ENCODE data around the gene TTC28.
"Not testable (repeated sequence)": the region's sequence is repeated elsewhere in the genome, so short reads cannot be mapped to it uniquely, and the experiment has no call there.

The TTC28 gene

DNA sequence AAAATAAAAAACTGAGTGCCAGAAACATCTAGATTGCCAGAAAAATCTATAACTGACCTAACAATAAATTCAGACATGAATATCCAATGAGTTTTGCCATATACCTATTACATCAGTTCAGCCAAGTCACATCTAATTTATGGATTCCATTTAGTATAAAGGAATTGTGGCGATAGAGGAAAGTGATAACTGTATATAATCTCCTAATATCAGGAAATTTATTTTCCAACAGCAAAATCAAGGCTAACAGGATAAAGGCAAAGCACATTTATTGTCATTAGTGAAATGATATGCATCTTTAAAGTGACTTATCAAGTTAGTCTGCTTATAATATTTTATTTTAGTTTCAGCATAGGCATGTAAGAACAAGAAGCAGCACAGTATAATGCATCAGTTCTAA, 462.4 kb downstream of the TTC28 start:
- DNase-seq, result no peak

DNA sequence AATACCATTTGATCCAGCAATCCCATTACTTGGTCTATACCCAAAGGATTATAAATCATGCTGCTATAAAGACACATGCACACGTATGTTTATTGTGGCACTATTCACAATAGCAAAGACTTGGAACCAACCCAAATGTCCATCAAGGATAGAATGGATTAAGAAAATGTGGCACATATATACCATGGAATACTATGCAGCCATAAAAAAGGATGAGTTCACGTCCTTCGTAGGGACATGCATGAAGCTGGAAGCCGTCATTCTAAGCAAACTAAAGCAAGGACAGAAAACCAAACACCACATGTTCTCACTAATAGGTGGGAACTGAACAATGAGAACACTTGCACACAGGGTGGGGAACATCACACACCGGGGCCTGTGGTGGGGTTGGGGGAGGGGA, 464.9 kb downstream of the TTC28 start:
- DNase-seq, result not testable (repeated sequence)

- not testable (repeated sequence) for DNase-seq
Observed at GRCh38 chr22:28209457-28209856, 470.2 kb downstream of the TTC28 start.

DNA sequence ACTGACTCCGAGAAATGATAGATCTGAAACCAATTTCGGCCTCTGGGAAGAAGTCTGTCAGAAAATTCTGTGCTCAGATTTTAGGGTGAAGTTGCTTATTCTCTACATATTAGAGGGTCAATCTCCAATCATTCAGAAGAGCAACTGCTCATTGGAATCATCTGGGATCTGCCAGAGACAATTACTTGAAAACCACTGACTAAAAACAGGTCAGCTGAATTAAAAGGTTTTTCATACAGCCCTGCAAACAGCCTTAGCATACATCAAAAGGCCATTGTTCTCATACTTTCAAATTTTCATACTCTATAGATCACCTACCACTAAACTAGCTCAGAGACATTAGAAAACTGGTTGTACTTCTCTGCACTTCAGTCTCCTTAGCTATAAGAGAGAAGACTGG, 470.9 kb downstream of the TTC28 start:
- DNase-seq, result no peak

DNA sequence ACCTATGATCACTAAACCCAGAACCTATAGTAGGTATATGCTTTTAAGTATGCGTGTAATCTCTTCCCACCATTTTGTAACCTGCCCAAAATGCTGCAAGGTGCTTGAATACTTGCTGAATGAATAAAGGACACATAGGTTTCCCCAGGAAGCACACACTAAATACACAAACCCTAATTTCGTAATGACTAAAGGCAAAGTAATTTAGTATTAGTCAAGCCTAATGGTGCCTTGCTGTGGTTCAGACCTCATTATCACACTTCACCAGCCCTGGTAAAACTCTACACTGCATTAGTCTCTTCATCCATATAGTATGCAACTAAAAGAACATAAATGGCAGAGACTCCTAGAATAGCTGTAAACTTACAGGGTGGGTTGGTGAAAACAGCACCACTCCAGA, 471.6 kb downstream of the TTC28 start:
- DNase-seq, result no peak

GRCh38 chr22:28207281-28208030, 472.2 kb downstream of the TTC28 start:
- DNase-seq, result no peak

- DNase-seq, result no peak
Observed at GRCh38 chr22:28205926-28206325, 473.7 kb downstream of the TTC28 start.

- DNase-seq, result no peak
Observed at GRCh38 chr22:28204382-28204781, 475.3 kb downstream of the TTC28 start.

DNA sequence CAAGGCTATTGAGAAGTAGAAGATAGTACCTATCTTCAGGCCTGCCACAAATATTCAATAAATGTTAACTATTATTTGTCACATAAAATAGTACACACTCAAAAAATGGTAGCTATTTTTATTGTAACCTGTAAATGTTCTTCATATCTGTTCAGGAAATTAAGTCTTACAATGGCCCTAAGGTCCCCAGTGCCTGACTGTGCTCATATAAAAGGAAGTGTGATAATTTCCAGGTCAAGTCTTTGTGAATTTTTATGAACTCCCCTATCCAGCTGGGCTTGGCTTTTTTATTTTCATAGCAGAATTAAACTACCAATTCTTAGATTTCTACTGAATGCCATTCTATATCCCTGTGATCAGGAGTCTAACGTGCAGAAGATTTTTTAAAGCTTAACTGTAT, 476.4 kb downstream of the TTC28 start:
- DNase-seq, result no peak

GRCh38 chr22:28198692-28199091, 480.9 kb downstream of the TTC28 start:
- no peak for DNase-seq

- not testable (repeated sequence) for DNase-seq
Observed at GRCh38 chr22:28191571-28191970, 488.1 kb downstream of the TTC28 start.

DNA sequence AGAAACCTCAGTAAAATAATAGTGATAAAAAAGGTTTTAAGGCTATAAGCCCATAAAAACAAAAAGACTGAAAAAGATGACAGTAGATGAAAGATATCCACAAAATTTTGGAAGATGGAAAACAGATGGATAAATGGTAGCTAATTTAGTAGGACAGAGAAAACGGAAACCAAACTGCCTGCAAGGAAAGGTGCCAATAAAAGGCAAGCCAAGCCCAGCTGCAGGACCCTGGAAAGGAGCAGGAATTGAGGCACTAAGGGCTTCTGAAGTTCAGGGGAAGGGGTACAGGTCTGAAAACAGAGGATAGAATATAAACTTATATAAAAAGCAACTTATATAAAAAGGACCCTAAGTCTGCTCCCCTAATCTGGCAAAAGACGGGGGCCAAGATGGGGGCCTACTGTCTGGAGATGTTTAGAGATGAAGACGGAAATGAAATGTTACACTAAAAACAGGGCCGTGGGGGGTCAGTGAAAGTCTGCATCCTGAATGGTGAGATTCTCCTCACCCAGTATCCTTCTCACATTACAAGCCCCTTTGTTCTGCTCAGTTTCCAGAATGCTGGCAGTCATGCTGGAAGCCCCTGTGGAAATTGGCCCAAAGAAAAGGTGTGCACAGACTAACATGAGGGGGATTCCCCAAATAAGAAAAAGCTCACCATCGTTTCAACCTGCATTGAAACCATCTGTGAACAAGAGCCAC, 491.3 kb downstream of the TTC28 start:
- no peak for DNase-seq

- DNase-seq, result no peak
Observed at GRCh38 chr22:28187612-28188011, 492.0 kb downstream of the TTC28 start.

GRCh38 chr22:28186641-28187040, 493.0 kb downstream of the TTC28 start:
- DNase-seq, result no peak

GRCh38 chr22:28185130-28185529, 494.5 kb downstream of the TTC28 start:
- DNase-seq, result no peak

DNA sequence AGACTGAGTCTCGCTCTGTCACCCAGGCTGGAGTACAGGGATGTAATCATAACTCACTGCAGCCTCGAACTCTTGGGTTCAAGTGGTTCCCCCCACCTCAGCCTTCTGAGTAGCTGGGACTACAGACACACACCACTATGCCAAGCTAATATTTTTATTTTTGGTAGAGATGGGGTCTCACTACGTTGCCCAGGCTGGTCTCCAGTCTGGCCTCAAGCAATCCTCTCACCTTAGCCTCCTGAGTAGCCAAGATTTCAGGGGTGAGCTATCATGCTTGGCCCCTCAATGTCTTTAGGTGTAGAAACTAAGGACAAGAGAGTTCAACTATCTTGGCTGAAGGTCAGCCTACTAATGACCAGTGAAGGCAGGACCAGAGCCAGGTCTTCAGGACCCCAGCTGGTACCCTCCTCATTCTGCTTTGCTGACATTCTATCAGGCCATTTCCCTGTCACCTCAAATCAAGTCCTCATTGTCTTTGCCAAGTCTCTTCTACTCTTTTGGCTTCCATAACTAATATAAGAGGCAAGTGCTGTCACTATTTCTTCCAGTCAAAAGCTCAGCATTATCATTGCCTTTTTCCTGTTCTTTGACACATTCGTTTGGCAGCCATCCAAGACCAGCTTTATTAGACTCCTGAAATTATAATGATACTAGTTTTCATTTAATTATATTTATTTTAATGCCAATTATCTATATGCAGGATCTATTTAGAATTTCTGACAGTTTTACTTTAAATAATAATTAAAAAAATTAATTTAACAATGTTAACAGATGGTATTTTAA, 496.4 kb downstream of the TTC28 start:
- no peak for DNase-seq

- no peak for DNase-seq
Observed at GRCh38 chr22:28180804-28181731, 498.6 kb downstream of the TTC28 start.

DNA sequence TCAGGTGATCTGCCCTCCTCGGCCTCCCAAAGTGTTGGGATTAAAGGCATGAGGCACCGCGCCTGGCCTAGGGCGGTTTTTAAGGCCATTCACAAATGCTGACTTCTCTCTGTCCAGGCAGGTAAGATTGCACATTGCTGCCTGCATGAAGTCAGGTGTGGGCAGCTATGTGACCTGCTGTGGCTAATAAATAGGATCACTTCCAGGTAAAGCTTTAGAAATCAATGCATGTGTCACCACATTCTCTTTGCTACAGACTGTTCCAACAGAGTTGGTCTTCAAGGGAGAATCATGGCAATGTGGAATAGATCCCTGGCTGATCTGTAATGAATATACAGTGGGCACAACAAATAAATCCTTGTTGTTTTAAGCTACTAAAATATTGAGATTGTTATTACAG, 500.2 kb downstream of the TTC28 start:
- DNase-seq, result no peak

GRCh38 chr22:28175730-28176492, 503.7 kb downstream of the TTC28 start:
- no peak for DNase-seq

GRCh38 chr22:28174509-28174908, 505.1 kb downstream of the TTC28 start:
- DNase-seq, result no peak

DNA sequence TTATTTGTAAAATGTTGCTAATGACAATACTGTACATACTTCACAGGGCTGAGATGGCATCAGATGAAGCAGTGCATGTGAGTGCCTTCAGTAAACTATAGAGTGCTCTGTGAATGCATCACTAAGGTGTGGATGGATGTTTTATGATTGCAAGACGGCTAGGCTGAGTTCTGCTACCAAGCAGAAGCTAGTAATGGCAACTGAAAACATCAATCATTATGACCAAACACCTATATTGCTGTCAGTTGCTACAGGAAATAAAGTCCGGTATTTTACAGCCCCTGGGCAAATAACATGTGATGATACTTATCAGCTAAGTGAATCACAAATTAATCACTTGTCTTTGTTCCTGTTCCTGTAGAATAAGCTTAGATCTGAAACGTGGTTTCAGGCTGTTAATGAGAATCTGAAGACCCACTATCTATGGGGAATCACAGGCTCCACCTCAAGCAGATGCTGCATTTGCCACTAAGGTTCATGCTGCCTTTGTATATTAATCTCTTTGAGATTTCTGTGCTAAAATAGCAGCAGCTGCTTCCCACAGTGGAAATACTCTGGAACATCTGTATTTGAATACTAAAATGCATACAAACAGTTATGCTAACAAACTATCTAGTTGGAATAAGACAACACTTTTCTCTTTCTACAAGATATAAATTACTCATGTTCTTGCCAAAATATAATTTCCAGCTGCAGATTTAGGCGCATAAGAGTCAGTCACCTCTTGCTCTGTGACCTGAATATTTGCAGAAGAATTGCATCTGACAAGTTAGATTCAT, 506.6 kb downstream of the TTC28 start:
- no peak for DNase-seq
